ENCODE results near the gene PMVK.

DNA sequence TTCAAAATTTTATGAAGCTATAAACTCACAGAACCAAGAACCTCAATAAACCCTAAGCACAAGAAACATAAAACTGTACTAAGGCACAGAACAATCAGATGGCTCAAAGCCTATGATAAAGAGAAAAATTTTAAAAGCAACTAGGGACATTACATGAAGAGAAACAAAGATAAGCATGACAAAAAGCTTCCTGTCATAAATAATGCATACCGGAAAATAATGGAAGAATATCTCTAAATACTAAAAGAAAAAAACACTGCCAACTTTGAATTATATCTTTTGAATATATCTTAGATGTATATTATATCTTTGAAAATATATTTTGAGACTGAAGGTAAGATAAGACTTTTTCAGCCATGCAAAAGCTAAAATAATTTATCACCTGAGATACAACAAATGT is 45.1 kb downstream of the PMVK start:
- TF ChIP-seq, protein P1, sequence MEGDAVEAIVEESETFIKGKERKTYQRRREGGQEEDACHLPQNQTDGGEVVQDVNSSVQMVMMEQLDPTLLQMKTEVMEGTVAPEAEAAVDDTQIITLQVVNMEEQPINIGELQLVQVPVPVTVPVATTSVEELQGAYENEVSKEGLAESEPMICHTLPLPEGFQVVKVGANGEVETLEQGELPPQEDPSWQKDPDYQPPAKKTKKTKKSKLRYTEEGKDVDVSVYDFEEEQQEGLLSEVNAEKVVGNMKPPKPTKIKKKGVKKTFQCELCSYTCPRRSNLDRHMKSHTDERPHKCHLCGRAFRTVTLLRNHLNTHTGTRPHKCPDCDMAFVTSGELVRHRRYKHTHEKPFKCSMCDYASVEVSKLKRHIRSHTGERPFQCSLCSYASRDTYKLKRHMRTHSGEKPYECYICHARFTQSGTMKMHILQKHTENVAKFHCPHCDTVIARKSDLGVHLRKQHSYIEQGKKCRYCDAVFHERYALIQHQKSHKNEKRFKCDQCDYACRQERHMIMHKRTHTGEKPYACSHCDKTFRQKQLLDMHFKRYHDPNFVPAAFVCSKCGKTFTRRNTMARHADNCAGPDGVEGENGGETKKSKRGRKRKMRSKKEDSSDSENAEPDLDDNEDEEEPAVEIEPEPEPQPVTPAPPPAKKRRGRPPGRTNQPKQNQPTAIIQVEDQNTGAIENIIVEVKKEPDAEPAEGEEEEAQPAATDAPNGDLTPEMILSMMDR (IDR thresholded peaks at IDR 0.05; ENCODE audit: control extremely low read depth in 1 of 3, insufficient read depth in 1 of 3, low read depth in 1 of 3, low read length in 3 of 3) = no peak
- TF ChIP-seq CEBPB (IDR thresholded peaks at IDR 0.05; ENCODE audit: low read depth, low read length) (no peak), TAF1 (IDR thresholded peaks at IDR 0.05; ENCODE audit: low read depth, low read length) (no peak), KDM1A (IDR thresholded peaks at IDR 0.05; ENCODE audit: borderline replicate concordance, low read length) (no peak), EZH2 (IDR thresholded peaks at IDR 0.05; ENCODE audit: low read depth, low read length, severe bottlenecking) (no peak), CHD1 (IDR thresholded peaks at IDR 0.05; ENCODE audit: low read depth, low read length) (no peak), HDAC6 (IDR thresholded peaks at IDR 0.05; ENCODE audit: low read depth, low read length) (no peak), FOSL1 (IDR thresholded peaks at IDR 0.05; ENCODE audit: insufficient read depth, low read depth, low read length) (no peak), POLR2AphosphoS5 (IDR thresholded peaks at IDR 0.05; ENCODE audit: low read depth, low read length) (no peak)

Data from H1 (cell line).